Measurements from ENCODE around the gene CHD2.
"Not testable (repeated sequence)": the region's sequence is repeated elsewhere in the genome, so short reads cannot be mapped to it uniquely, and the experiment has no call there.

CHD2 gene

DNA sequence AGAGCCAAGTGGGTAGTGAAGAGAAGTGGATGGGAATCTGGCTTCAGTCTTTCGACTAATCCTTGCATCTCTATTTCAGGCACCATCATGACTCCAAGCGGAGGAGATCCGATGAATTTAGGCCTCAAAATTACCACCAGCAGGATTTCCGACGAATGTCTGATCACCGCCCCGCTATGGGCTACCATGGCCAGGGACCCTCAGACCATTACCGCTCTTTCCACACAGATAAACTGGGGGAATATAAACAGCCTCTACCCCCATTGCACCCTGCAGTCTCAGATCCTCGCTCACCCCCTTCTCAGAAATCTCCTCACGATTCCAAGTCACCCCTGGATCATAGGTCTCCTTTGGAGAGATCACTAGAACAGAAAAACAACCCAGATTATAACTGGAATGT, 124.2 kb downstream of the CHD2 start:
- no peak for DNase-seq

DNA sequence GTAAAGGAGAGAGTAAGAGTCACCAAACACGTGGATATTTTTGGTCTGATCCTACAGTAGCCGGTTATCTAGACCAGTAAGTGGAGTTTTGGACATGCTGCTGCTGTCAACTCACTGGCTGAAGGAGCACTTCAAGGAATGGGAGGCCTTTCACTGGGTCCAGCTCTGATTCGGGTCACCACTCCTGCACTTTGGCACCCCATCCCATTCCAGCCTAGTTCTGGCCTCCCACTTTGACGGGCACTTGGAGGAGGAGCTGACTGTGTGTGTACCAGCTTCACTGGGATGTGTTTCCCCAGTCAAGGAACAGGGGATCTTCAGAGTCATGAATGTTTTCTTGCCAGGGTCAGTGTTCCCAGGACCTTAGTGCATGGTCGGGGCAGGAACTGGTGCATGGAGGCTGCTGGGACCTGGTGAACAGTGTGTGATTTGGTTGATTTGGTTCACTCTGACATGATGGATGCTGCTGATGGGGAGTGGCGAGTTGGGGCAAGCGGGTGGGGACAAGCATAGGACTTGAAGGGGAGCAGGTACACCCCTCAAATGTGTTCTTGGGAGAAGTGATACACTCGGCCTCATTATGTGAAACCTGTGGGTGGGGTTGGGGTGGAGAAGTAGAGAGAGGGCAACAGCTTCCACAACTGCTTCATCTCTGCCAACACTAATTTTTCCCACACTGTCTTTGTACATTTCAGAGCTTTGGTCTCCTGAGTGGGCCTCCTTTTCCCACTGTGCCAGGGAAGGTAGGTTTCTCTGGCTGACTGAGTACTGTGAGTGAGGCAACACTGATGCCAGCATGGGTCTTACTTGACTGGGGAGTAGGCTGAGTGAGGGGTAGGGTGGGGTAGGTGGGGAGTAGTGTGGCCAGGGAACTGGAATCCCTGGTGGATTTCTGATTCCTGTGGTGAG, 124.8 kb downstream of the CHD2 start:
- no peak for DNase-seq

DNA sequence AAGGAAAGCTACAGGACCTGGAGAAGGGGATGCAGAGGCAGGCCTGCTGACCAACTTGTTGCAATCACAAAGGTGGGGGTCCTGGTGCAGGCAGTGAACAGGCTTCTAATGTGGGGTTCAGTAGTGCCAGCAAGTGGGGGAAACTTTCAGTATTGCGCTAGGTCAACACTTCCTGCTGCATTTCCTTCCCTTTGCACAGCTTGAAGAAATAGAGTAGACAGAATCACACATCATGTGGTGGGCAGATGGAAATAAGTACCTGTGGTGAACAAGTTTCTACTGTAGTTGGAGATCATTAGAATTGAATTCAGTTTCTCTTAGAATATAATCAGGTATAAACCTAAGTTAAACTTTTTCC, 125.5 kb downstream of the CHD2 start:
- no peak for DNase-seq

GRCh38 chr15:93026380-93026817, 126.3 kb downstream of the CHD2 start:
- no peak for DNase-seq

GRCh38 chr15:93027413-93027812, 127.3 kb downstream of the CHD2 start:
- DNase-seq = no peak

DNA sequence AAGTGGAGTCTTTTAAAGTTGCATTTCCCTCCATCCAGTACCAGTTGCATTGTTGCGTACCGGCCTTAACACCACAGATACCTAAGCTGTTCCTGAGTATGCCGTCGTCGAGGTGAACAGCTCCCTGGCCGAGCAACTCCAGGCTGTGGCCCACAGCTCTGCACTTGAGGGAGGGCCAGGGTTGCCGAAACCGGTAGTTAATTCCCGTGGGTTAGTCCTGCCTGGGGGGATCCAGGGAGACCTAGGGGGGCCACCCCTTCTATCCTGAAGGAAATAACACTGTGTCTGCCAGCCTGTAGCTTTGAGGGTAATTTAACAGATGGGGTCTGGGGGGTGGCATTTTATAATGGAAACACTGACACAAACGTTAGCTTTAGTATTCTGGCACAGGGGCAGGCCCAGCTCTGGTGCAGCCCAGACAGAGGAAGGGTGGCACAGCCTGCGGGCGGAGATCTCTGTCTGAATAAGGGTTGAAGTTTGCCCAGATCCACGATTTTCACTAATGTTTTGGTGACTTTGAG, 128.0 kb downstream of the CHD2 start:
- DNase-seq = no peak

- peak in 1 of 2 experiments; percentile 35 for DNase-seq
Measured at GRCh38 chr15:93028632-93029213, 128.6 kb downstream of the CHD2 start.

DNA sequence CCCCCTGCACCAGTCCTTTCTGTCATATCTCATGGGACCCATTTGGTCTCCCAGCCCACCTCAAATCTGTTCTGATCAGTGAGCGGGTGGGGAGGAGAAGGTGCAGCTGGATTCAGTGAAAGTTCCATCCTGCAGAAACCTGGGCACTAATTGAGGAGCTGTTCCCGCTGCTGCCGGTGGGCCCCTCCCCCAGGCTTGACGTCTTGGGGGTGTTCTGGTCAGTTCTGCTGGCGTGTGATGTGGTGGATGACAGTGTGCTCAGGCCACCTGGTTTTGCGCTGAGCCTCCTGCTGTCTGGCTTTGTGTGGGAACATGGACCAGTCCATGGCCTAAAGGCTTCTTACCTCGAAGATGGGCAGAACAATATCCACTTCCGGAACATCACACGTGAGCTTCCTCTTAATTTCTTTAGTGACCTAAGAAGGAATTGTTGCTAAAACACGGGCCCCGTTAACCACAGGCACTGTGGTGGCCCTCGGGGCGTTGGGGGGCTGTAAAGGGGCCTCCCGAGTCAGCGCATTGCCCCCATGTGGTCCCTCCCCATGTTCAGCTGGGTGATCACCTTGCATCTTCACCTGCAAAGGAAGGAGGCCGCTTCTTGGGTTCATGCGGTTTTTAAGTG, 129.2 kb downstream of the CHD2 start:
- DNase-seq = no peak

DNA sequence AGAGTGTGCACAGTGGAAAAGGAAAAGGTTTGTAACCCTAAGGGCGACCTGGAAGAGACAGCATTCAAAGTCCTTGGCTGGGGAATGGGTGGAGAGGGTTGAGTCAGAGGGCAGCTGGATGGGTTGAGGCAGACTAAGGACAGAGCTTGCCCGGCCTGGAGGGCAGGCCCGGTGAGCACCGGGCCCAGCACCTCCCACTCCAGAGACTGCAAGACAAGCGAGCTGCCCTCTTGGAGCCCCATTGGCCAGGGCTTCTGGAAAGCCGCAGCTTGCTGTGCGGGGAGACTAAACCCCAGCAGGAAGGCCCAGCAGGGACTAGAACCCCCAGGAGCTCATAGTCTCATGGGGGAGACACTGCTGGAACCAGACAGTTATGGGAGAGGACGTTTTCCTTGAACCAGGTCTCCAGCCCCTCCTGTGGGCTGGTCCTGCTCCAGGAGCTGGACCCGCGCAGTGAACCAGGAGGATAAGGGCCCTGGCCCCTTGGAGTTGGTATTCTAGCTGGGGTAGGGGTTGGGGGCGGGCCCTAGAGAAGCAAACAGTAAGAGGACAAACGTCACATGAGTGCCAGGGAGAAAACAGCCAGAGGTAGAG, 129.8 kb downstream of the CHD2 start:
- DNase-seq = peak in 1 of 2 experiments; percentile 19

- peak; percentile 33 to 63 for DNase-seq
Measured at GRCh38 chr15:93030430-93031102, 130.4 kb downstream of the CHD2 start.

GRCh38 chr15:93031103-93031464, 131.0 kb downstream of the CHD2 start:
- DNase-seq = no peak

DNA sequence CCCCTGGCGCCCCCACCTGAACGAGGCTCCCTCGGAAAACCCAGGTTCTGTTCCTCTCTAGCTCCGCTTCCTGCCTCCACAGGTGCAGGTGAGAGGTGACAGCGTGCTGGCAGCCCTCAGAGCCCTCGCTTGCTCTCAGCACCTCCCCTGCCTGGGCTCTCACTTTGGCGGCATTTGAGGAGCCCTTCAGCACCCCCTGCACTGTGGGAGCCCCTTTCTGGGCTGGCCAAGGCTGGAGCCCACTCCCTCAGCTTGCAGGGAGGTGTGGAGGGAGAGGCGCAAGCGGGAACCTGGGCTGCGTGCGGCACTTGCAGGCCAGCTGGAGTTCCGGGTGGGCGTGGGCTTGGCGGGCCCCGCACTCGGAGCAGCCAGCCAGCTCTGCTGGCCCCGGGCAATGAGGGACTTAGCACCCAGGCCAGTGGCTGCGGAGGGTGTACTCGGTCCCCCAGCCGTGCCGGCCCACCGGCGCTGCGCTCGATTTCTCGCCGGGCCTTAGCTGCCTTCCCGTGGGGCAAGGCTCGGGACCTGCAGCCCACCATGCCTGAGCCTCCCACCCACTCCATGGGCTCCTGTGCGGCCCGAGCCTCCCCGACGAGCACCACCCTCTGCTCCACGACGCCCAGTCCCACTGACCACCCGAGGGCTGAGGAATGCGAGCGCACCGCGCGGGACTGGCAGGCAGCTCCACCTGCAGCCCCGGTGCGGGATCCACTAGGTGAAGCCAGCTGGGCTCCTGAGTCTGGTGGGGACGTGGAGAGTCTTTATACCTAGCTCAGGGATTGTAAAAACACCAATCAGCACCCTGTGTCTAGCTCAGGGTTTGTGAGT, 131.6 kb downstream of the CHD2 start:
- DNase-seq = not testable (repeated sequence)

DNA sequence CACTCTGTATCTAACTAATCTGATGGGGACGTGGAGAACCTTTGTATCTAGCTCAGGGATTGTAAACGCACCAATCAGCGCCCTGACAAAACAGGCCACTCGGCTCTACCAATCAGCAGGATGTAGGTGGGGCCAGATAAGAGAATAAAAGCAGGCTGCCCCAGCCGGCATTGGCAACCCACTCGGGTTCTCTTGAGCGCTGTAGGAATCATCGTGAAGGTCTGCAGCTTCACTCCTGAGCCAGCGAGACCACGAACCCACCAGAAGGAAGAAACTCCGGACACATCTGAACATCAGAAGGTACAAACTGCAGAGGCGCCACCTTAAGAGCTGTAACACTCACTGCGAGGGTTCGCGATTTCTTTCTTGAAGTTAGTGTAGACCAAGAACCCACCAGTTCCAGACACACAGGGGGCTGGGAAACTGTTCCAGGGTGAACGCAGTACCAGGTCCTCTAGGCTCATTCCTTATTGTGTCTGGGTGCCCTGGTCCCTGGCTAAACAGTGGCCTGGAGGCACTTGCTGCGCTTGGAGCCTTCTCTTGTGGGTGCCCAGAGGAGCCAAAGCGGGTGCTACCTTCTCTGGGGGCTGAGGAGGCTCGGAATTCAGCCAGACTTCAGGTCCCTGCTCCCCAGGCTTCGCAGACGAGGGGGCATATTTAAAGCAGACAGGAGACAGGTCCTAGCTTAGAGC, 132.5 kb downstream of the CHD2 start:
- DNase-seq = not testable (repeated sequence)

GRCh38 chr15:93033434-93034045, 133.4 kb downstream of the CHD2 start:
- DNase-seq = no peak

- no peak for DNase-seq
Measured at GRCh38 chr15:93034512-93034911, 134.4 kb downstream of the CHD2 start.

- DNase-seq = no peak
Measured at GRCh38 chr15:93035092-93035915, 135.2 kb downstream of the CHD2 start.

DNA sequence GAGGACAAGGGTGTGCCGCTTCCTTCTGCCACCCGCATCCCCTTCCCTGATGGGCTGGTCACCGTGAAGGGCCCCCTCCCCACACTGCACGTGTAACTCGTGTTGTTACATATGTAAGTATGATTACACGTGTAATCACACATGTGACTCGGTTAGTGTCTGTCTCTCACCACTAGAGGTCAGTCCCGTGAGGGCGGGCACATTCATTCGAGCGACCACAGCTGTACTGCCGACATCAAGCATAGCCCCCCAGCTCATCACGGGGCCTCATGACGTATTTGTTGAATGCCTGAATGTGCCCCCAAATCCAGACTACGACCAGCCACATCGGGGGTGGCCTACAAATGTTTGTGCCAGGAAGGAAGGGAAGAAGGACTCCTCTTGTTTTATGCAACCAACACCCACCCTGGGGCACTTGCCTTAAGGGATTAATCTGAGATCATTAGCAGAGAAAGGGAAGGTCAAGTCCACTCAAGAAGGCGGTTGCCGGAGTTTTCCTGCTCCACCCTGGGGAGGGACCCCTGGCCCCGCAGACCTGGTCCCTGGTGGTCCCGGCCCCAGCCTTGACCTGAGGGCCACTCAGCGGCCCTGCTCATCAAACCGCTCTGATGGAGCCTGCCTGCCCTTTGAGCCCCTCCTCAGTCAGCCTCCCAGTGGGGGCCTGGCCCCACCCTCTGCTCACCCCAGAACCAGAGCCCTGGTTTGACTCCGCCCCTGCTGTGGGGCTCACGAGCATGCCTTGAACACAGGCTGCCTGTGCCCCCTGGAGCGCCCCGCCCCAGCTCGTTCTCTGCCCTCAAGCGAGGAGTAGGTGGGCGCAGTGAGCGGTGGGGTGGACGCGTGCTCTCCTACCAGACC, 136.1 kb downstream of the CHD2 start:
- DNase-seq = no peak

GRCh38 chr15:93036951-93037819, 137.1 kb downstream of the CHD2 start:
- no peak for DNase-seq

Data from SW 1271 (cell line).